Neural cell (in vitro differentiated cells): ENCODE data around the gene ALS2. TPM values are rescaled to one million over a fixed set of nuclear protein-coding genes. Genes with fewer than 3 reads are reported as not detected.

Source experiments
- H2AFZ ChIP-seq: fragments of 200-600, 300-800 bp; sonication (generic), shearing (Covaris generic); 2 replicates; pipeline ENCODE4 v1.6.0; 2014; ENCODE audit warnings: low read depth, mild to moderate bottlenecking, antibody characterized with exemption, low read length, moderate library complexity
- H3F3A ChIP-seq: fragments of 200-600 bp; shearing (Covaris generic); 2 replicates; pipeline ENCODE4 v1.6.1; 2016; ENCODE audit warnings: mild to moderate bottlenecking, moderate library complexity, mixed read lengths, antibody characterized with exemption, low read length; ENCODE audit not compliant: insufficient read depth, poor library complexity, severe bottlenecking
- H3K27ac ChIP-seq: fragments of 200-600, 300-800 bp; sonication (generic), shearing (Covaris generic); 2 replicates; pipeline ENCODE4 v1.5.1; 2014; ENCODE audit warnings: mild to moderate bottlenecking, low read length, moderate library complexity
- H3K27me3 ChIP-seq: fragments of 300-800, 200-600 bp; sonication (generic), shearing (Covaris generic); 2 replicates; pipeline ENCODE4 v1.6.0; 2014; ENCODE audit warnings: mild to moderate bottlenecking, low read depth, low read length, moderate library complexity; ENCODE audit not compliant: insufficient read depth
- H3K36me3 ChIP-seq: fragments of 300-800, 200-600 bp; sonication (generic), shearing (Covaris generic); 2 replicates; pipeline ENCODE4 v1.5.1; 2014; ENCODE audit warnings: mild to moderate bottlenecking, antibody characterized with exemption, low read length, moderate library complexity; ENCODE audit not compliant: insufficient read depth
- H3K4me2 ChIP-seq: fragments of 300-800, 200-600 bp; sonication (generic), shearing (Covaris generic); 2 replicates; pipeline ENCODE4 v1.6.0; 2014; ENCODE audit warnings: mild to moderate bottlenecking, low read length
- H3K4me3 ChIP-seq: fragments of 300-800, 200-600 bp; sonication (generic), shearing (Covaris generic); 2 replicates; pipeline ENCODE4 v1.5.1; 2014; ENCODE audit warnings: mild to moderate bottlenecking, low read length, moderate library complexity
- H3K79me2 ChIP-seq: fragments of 200-600 bp; shearing (Covaris generic); replicated peaks from 2 replicates; pipeline ENCODE4 v1.6.0; 2014; ENCODE audit warnings: mild to moderate bottlenecking, low read length, moderate library complexity; ENCODE audit not compliant: insufficient read depth
- H3K9ac ChIP-seq: fragments of 300-800, 200-600 bp; sonication (generic), shearing (Covaris generic); 2 replicates; pipeline ENCODE4 v1.6.1; 2016; ENCODE audit warnings: mild to moderate bottlenecking, low read length, mixed read lengths
- H3K9me2 ChIP-seq: fragments of 200-600 bp; shearing (Covaris generic); 2 replicates; pipeline ENCODE4 v1.6.1; 2016; ENCODE audit warnings: mild to moderate bottlenecking, low read length, mixed read lengths; ENCODE audit not compliant: insufficient read depth
- H3K9me3 ChIP-seq: fragments of 200-600, 300-800 bp; sonication (generic), shearing (Covaris generic); 2 replicates; pipeline ENCODE4 v1.6.1; 2016; ENCODE audit warnings: mild to moderate bottlenecking, mixed run types, low read length, moderate library complexity, mixed read lengths
- H4K20me1 ChIP-seq: fragments of 200-600 bp; shearing (Covaris generic); 2 replicates; pipeline ENCODE4 v1.6.1; 2016; ENCODE audit warnings: mild to moderate bottlenecking, mixed run types; ENCODE audit not compliant: insufficient read depth
- EP300 ChIP-seq: fragments of 450-650 bp; conservative IDR thresholded peaks from 2 replicates; pipeline ENCODE4 v1.6.1; 2014; ENCODE audit warnings: antibody characterized with exemption, mild to moderate bottlenecking, moderate library complexity; ENCODE audit not compliant: poor library complexity, severe bottlenecking
- EZH2 ChIP-seq: fragments of 200-600, 300-800 bp; shearing (Covaris generic), sonication (generic); IDR thresholded peaks from 2 replicates; pipeline ENCODE4 v1.6.1; 2014; ENCODE audit warnings: antibody characterized with exemption, low read length, borderline replicate concordance, mild to moderate bottlenecking; ENCODE audit not compliant: insufficient read depth, poor library complexity, severe bottlenecking
- MXI1 ChIP-seq: fragments of 450-650 bp; conservative IDR thresholded peaks from 2 replicates; pipeline ENCODE4 v1.6.1; 2014; ENCODE audit warnings: antibody characterized with exemption, mild to moderate bottlenecking; ENCODE audit not compliant: poor library complexity, severe bottlenecking
- POLR2AphosphoS5 ChIP-seq: IDR thresholded peaks from 2 replicates; pipeline ENCODE4 v1.6.1; 2012
- RAD21 ChIP-seq: fragments of 450-650 bp; conservative IDR thresholded peaks from 2 replicates; pipeline ENCODE4 v1.6.1; 2014; ENCODE audit warnings: antibody characterized with exemption, mild to moderate bottlenecking, moderate library complexity
- REST ChIP-seq: IDR thresholded peaks from 2 replicates; pipeline ENCODE4 v1.6.1; 2012; ENCODE audit warnings: borderline replicate concordance
- SMC3 ChIP-seq: fragments of 450-650 bp; conservative IDR thresholded peaks from 2 replicates; pipeline ENCODE4 v1.6.1; 2014; ENCODE audit warnings: antibody characterized with exemption, mild to moderate bottlenecking, moderate library complexity; ENCODE audit not compliant: poor library complexity
- TAF1 ChIP-seq: IDR thresholded peaks from 2 replicates; pipeline ENCODE4 v1.6.1; 2012; ENCODE audit warnings: low read depth
- polyA plus RNA-seq: library from polyadenylated mRNA; depleted of rRNA; stranded (reverse); fragments of >200 nt; gene quantifications from 2 replicates; pipeline ENCODE4 v1.2.3, GENCODE V29; 2014
- TF ChIP-seq, protein P1 (sequence below): fragments of 450-650 bp; IDR thresholded peaks from 2 replicates; pipeline ENCODE4 v1.5.1; 2014; ENCODE audit warnings: antibody characterized with exemption, mild to moderate bottlenecking, moderate library complexity; ENCODE audit not compliant: poor library complexity, severe bottlenecking

Gene ALS2
- polyA plus RNA-seq, 1 donor from 2014 or later: 26.3 TPM

DNA sequence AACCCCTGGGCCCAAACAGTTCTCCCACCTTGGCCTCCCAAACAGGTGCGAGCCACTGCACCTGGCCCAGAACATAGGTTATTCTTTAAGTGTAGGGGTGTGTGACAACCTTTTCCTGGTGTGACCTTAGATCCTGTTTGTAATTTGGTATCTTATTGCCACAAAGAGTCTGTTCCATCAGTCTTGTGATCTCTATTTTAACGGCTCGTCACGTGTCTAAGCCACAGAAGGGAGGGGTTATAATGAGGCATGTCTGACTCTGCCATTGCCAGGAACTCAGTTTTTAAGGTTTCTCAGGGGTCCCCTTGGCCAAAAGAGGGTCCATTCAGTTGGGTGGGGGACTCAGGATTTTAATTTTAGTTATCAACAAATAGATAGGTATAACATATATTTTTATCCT, 4.4 kb upstream of the ALS2 start:
- no peak overlapping the region for H3K9ac ChIP-seq
- no peaks in the 10 kb centered on the region for H3K9me2 ChIP-seq
- H3K27ac ChIP-seq: no peak overlapping the region
- H4K20me1 ChIP-seq: no peaks in the 10 kb centered on the region
- no peak overlapping the region for H2AFZ ChIP-seq
- H3K36me3 ChIP-seq: no peaks in the 10 kb centered on the region
- no peak overlapping the region for H3K4me3 ChIP-seq
- H3K79me2 ChIP-seq: peaks cover under 1% of the 10 kb centered on the region
- H3K4me2 ChIP-seq: no peak overlapping the region
- H3K27me3 ChIP-seq: no peaks in the 10 kb centered on the region
- no peak for TF ChIP-seq RAD21
- TF ChIP-seq, protein P1, sequence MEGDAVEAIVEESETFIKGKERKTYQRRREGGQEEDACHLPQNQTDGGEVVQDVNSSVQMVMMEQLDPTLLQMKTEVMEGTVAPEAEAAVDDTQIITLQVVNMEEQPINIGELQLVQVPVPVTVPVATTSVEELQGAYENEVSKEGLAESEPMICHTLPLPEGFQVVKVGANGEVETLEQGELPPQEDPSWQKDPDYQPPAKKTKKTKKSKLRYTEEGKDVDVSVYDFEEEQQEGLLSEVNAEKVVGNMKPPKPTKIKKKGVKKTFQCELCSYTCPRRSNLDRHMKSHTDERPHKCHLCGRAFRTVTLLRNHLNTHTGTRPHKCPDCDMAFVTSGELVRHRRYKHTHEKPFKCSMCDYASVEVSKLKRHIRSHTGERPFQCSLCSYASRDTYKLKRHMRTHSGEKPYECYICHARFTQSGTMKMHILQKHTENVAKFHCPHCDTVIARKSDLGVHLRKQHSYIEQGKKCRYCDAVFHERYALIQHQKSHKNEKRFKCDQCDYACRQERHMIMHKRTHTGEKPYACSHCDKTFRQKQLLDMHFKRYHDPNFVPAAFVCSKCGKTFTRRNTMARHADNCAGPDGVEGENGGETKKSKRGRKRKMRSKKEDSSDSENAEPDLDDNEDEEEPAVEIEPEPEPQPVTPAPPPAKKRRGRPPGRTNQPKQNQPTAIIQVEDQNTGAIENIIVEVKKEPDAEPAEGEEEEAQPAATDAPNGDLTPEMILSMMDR: no peak
- no peak for TF ChIP-seq POLR2AphosphoS5
- TF ChIP-seq EP300: no peak
- TF ChIP-seq MXI1: no peak
- no peak for TF ChIP-seq REST
- no peak for TF ChIP-seq TAF1
- H3K9me3 ChIP-seq: no peaks in the 10 kb centered on the region
- H3F3A ChIP-seq: peaks cover 2% of the 10 kb centered on the region

DNA sequence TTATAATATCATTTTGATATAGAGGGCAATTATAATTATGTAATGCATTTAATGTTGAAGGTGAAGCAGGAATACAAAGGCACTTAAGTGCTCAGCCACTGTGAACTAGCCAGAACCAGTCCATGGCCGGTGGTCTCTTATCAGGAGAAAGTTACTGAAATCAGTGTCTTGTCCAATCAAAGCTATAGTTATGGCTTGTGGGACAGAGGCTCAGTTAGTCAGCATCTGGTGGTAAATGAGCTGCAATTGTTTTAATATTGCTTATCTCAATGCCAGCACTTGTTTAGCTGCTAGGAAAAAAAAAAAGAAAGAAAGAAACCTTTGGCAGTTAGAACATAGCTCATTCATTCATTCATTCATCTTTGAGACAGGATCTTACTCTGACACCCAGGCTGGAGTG, 3.8 kb upstream of the ALS2 start:
- no peak overlapping the region for H3K27ac ChIP-seq
- TF ChIP-seq MXI1 (no peak), POLR2AphosphoS5 (no peak), TAF1 (no peak), EZH2 (no peak), EP300 (no peak), REST (no peak), SMC3 (no peak), RAD21 (no peak)
- TF ChIP-seq, protein P1: no peak

More for the DNA sequence above, 3.8 kb upstream of the ALS2 start:
- Histone ChIP-seq H3K4me3 (no peak overlapping the region), H3K79me2 (peaks cover 6% of the 10 kb centered on the region), H3K36me3 (no peaks in the 10 kb centered on the region), H3K27me3 (no peaks in the 10 kb centered on the region), H3K9me3 (no peaks in the 10 kb centered on the region), H3K9me2 (no peaks in the 10 kb centered on the region), H2AFZ (no peak overlapping the region), H3F3A (peaks cover 3% of the 10 kb centered on the region), H3K9ac (no peak overlapping the region), H4K20me1 (no peaks in the 10 kb centered on the region), H3K4me2 (no peak overlapping the region)
